ENCODE results near the gene CABCOCO1. TPM values are rescaled to one million over a fixed set of nuclear protein-coding genes. Genes with fewer than 3 reads are reported as not detected.

Gene CABCOCO1
- total and polyA plus RNA-seq, 9 of the 15 experiments (the other 6 are each of a cell fraction or from before 2014, with no cell fraction given): 0.04 TPM; not detected in 8

DNA sequence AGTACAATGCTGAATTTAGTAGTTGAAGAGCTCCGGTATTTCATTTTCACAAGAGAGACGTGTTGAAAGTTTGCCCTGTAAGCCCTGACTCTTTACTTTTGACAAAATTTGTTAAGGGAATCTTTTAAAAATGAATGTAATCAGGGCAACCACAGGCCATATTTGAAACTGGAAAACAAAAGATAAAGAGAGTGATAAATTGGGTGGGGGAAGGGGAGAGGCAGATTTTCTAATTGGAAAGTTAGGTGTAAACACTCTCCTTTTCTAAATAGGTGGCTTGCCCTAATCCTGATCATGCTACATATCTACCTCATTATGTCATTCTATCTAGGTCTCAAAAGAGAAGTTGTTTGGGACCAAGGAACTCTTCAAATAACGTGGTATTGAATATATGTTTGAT is 90.7 kb downstream of the CABCOCO1 start (continued):
- TF ChIP-seq, protein P1, sequence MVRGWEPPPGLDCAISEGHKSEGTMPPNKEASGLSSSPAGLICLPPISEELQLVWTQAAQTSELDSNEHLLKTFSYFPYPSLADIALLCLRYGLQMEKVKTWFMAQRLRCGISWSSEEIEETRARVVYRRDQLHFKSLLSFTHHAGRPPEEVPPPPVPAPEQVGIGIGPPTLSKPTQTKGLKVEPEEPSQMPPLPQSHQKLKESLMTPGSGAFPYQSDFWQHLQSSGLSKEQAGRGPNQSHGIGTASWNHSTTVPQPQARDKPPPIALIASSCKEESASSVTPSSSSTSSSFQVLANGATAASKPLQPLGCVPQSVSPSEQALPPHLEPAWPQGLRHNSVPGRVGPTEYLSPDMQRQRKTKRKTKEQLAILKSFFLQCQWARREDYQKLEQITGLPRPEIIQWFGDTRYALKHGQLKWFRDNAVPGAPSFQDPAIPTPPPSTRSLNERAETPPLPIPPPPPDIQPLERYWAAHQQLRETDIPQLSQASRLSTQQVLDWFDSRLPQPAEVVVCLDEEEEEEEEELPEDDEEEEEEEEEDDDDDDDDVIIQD (CRISPR knock-in tag; IDR thresholded peaks at IDR 0.05): no peak
- TF ChIP-seq POLR3A (IDR thresholded peaks at IDR 0.05; ENCODE audit: borderline replicate concordance, extremely low read depth, insufficient read depth, insufficient read length): no peak
- no peak for TF ChIP-seq E2F3 (CRISPR knock-in tag; IDR thresholded peaks at IDR 0.05)
- TF ChIP-seq, protein P2, sequence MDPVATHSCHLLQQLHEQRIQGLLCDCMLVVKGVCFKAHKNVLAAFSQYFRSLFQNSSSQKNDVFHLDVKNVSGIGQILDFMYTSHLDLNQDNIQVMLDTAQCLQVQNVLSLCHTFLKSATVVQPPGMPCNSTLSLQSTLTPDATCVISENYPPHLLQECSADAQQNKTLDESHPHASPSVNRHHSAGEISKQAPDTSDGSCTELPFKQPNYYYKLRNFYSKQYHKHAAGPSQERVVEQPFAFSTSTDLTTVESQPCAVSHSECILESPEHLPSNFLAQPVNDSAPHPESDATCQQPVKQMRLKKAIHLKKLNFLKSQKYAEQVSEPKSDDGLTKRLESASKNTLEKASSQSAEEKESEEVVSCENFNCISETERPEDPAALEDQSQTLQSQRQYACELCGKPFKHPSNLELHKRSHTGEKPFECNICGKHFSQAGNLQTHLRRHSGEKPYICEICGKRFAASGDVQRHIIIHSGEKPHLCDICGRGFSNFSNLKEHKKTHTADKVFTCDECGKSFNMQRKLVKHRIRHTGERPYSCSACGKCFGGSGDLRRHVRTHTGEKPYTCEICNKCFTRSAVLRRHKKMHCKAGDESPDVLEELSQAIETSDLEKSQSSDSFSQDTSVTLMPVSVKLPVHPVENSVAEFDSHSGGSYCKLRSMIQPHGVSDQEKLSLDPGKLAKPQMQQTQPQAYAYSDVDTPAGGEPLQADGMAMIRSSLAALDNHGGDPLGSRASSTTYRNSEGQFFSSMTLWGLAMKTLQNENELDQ (CRISPR knock-in tag; IDR thresholded peaks at IDR 0.05; ENCODE audit: borderline replicate concordance): no peak
- TF ChIP-seq GATA2 (CRISPR knock-in tag; IDR thresholded peaks at IDR 0.05): no peak
- no peak for TF ChIP-seq FOXK2 (conservative IDR thresholded peaks at IDR 0.05 in 1 of 2, IDR thresholded peaks at IDR 0.05 in 1 of 2; ENCODE audit: low read depth in 2 of 2)
- TF ChIP-seq ZNF3 (CRISPR knock-in tag; IDR thresholded peaks at IDR 0.05): no peak
- TF ChIP-seq SRSF9 (IDR thresholded peaks at IDR 0.05; ENCODE audit: borderline replicate concordance, low read depth, low read length): no peak
- no peak for TF ChIP-seq PHF8 (IDR thresholded peaks at IDR 0.05; ENCODE audit: borderline replicate concordance, low read length)
- TF ChIP-seq MYNN (IDR thresholded peaks at IDR 0.05): no peak
- no peak for TF ChIP-seq MYNN (CRISPR knock-in tag; IDR thresholded peaks at IDR 0.05)
- no peak for TF ChIP-seq KAT7 (CRISPR knock-in tag; IDR thresholded peaks at IDR 0.05; ENCODE audit: borderline replicate concordance)
- TF ChIP-seq JUN (IDR thresholded peaks at IDR 0.05; ENCODE audit: borderline replicate concordance, low read depth, low read length): no peak
- TF ChIP-seq JUN (CRISPR knock-in tag; IDR thresholded peaks at IDR 0.05; ENCODE audit: borderline replicate concordance): no peak
- TF ChIP-seq ZFX (CRISPR knock-in tag; IDR thresholded peaks at IDR 0.05): no peak
- no peak for TF ChIP-seq POLR2B (IDR thresholded peaks at IDR 0.05; ENCODE audit: low read depth, partially characterized antibody)

Data from K562 (cell line).